Kidney epithelial cell (primary cell): ENCODE data around the gene POLRMT. TPM values are rescaled to one million over a fixed set of nuclear protein-coding genes. Genes with fewer than 3 reads are reported as not detected.
A peak's percentile ranks its signal among the peaks of the same experiment; 100 is the strongest.

ENCODE experiments used
- DNase-seq: peaks from one replicate; pipeline ENCODE4 v3.0.0-alpha.2; 2010; ENCODE audit warnings: low read depth
- H3K27me3 ChIP-seq: 2 replicates; pipeline ENCODE4 v1.6.0; 2011; ENCODE audit warnings: low read length; ENCODE audit not compliant: control insufficient read depth, insufficient read depth
- H3K36me3 ChIP-seq: 2 replicates; pipeline ENCODE4 v1.5.1; 2011; ENCODE audit warnings: low read length; ENCODE audit not compliant: control insufficient read depth, insufficient read depth
- H3K4me3 ChIP-seq: 2 replicates; pipeline ENCODE4 v1.5.1; 2011; ENCODE audit warnings: low read depth, mild to moderate bottlenecking, control low read depth, low read length
- total RNA-seq: library from RNA; depleted of rRNA; stranded (reverse); fragments of >200 nt; gene quantifications from 2 replicates; pipeline ENCODE4 v1.2.3, GENCODE V29; 2015
- TF ChIP-seq, protein P1 (sequence below): IDR thresholded peaks from 2 replicates; pipeline ENCODE4 v1.5.1; 2011; ENCODE audit warnings: mild to moderate bottlenecking, moderate library complexity, low read length, control low read depth, inconsistent platforms; ENCODE audit not compliant: insufficient read depth, poor library complexity, severe bottlenecking

The POLRMT gene
- total RNA-seq, 1 donor from 2014 or later = 47.6 TPM

DNA sequence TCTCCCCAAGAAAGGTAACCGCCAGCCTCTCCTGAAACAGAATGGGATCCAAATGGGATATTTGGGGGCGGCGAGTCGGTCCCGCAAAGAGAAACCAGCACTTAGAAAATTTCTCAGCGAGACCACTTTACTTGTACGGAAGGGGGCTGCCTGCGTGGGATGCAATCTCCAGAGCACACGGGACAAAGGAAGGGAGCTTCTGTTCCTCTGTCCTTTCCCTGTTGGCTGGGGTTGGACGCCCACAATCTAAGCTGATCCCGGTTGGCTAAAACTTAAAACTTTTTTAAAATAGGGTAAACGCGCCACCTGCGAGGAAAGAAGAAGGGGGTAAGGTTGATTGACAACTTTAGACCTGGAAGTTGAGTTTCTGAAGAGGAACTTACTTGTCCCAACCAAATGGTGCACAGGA is 61.8 kb downstream of the POLRMT start:
- Histone ChIP-seq H3K36me3 (no peaks in the 10 kb centered on the region), H3K27me3 (no peaks in the 10 kb centered on the region), H3K4me3 (peak overlapping the region; percentile 56)
- DNase-seq = no peak
- TF ChIP-seq, protein P1, sequence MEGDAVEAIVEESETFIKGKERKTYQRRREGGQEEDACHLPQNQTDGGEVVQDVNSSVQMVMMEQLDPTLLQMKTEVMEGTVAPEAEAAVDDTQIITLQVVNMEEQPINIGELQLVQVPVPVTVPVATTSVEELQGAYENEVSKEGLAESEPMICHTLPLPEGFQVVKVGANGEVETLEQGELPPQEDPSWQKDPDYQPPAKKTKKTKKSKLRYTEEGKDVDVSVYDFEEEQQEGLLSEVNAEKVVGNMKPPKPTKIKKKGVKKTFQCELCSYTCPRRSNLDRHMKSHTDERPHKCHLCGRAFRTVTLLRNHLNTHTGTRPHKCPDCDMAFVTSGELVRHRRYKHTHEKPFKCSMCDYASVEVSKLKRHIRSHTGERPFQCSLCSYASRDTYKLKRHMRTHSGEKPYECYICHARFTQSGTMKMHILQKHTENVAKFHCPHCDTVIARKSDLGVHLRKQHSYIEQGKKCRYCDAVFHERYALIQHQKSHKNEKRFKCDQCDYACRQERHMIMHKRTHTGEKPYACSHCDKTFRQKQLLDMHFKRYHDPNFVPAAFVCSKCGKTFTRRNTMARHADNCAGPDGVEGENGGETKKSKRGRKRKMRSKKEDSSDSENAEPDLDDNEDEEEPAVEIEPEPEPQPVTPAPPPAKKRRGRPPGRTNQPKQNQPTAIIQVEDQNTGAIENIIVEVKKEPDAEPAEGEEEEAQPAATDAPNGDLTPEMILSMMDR = no peak

DNA sequence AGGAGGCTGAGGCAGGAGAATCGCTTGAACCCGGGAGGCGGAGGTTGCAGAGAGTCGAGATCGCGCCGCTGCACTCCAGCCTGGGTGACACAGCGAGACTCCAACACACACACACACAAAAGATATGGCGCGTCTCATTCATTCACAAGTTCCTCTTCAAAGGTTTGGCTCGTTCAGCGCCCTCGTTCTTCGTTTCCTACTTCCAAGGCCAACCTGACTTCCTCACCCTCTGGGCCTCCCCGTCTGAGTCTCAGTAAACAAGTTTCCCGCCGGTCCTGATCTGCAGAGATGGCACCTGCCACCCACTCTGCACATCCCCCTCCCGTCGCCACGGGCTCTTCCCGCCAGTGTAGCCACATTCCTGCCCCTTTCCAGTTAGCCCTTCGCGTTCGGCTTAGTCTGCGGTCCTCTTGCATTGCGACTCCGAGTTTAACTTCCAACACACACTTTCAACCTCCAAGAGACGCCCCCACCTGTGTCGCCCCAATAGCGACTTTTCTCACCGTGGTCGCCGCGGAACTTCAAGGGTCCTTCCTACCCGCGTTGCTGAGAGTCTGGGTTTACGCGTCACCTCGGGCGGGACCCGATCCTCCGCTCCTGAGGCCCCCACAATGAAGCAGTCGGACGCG is 62.3 kb downstream of the POLRMT start:
- Histone ChIP-seq H3K36me3 (no peaks in the 10 kb centered on the region), H3K27me3 (no peaks in the 10 kb centered on the region), H3K4me3 (peak overlapping the region; percentile 56)
- TF ChIP-seq, protein P1 = no peak
- no peak for DNase-seq

DNA sequence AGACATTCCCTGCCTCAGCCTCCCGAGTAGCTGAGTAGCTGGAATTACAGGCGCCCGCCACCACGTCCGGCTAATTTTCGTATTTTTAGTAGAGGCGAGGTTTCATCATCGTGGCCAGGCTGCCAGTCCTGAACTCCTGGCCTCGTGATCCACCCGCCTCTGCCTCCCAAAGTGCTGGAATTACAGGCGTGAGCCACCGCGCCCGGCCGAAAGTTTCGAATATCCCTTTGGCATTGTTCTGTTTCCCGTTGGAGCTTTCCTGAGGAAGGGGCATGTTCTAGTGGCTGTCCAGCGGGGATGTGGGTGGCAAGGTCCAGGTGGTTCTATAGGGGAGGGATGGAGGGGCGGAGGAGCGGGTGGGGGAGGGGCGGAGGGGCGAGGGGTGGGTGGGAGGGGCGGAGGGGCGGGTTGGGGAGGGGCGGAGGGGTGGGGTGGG is 63.1 kb downstream of the POLRMT start:
- DNase-seq = no peak
- Histone ChIP-seq H3K36me3 (no peaks in the 10 kb centered on the region), H3K27me3 (no peaks in the 10 kb centered on the region), H3K4me3 (no peak overlapping the region)
- TF ChIP-seq, protein P1 = no peak

DNA sequence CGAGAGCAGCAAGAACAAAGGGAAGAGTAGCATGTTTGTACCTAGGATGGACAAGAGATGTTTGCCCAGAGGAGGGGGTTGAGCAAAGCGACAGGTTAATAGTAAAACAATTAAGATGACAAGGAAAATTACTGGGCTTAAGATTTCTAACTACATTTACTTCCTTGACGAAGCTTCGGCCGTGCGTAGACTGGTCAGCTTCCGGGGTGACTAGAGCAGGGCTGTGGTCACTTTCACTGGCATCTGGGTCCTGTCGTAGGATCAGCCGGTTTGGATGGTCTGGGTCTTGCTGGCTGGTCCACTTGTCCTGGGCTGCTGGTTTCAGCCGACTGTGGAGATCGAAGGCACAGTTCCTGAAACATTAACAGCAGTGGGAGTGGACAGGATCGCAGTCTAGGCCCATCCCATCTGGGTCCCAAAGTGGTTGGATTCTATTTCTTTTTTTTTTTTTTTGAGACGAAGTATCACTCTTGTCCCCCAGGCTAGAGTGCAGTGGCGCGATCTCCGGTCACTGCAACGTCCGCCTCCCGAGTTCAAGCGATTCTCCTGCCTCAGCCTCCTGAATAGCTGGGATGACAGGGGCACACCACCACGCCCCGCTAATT is 65.9 kb downstream of the POLRMT start:
- DNase-seq = no peak
- TF ChIP-seq, protein P1 = no peak
- Histone ChIP-seq H3K4me3 (no peak overlapping the region), H3K36me3 (no peaks in the 10 kb centered on the region), H3K27me3 (no peaks in the 10 kb centered on the region)

Other genes starting within 250 kb of the POLRMT start
- not detected in 2 replicates for gene C2CD4C, start 224.4 kb downstream of the POLRMT start, total RNA-seq
- 15.2 and 19.5 TPM in 2 replicates for gene SHC2, start 172.5 kb downstream of the POLRMT start, total RNA-seq
- gene MADCAM1, start 137.1 kb downstream of the POLRMT start, total RNA-seq = 0.14 and 0.46 TPM in 2 replicates
- gene TPGS1, start 126.0 kb downstream of the POLRMT start, total RNA-seq = 52.7 and 68.8 TPM in 2 replicates
- gene CDC34, start 101.8 kb downstream of the POLRMT start, total RNA-seq = 168 and 194 TPM in 2 replicates
- gene GZMM, start 89.5 kb downstream of the POLRMT start, total RNA-seq = not detected in 2 replicates
- gene BSG, start 60.9 kb downstream of the POLRMT start, total RNA-seq = 838 and 979 TPM in 2 replicates
- 0.13 and 0.48 TPM in 2 replicates for gene HCN2, start 43.7 kb downstream of the POLRMT start, total RNA-seq
- not detected in 2 replicates for gene FGF22, start 6.3 kb upstream of the POLRMT start, total RNA-seq
- 77.6 and 107 TPM in 2 replicates for gene RNF126, start 29.7 kb upstream of the POLRMT start, total RNA-seq
- gene FSTL3, start 42.9 kb upstream of the POLRMT start, total RNA-seq = 378 and 504 TPM in 2 replicates
- not detected in 2 replicates for gene PRSS57, start 61.9 kb upstream of the POLRMT start, total RNA-seq
- 42.8 and 49.8 TPM in 2 replicates for gene PALM, start 75.4 kb upstream of the POLRMT start, total RNA-seq
- 45.6 and 52.4 TPM in 2 replicates for gene MISP, start 117.6 kb upstream of the POLRMT start, total RNA-seq
- gene PTBP1, start 163.9 kb upstream of the POLRMT start, total RNA-seq = 268 and 349 TPM in 2 replicates
- 2.9 and 4.1 TPM in 2 replicates for gene PLPPR3, start 188.4 kb upstream of the POLRMT start, total RNA-seq
- gene AZU1, start 194.3 kb upstream of the POLRMT start, total RNA-seq = not detected in 2 replicates
- not detected in 2 replicates for gene PRTN3, start 207.5 kb upstream of the POLRMT start, total RNA-seq
- 0.67 TPM in 1 of 2 replicates, not detected in the other for gene ELANE, start 218.8 kb upstream of the POLRMT start, total RNA-seq
- 1.3 TPM in 2 replicates for gene CFD, start 226.1 kb upstream of the POLRMT start, total RNA-seq